Measurements from ENCODE around the gene INSIG1.

The INSIG1 gene

GRCh38 chr7:155300641-155301452, 3.2 kb downstream of the INSIG1 start:
- DNase-seq (ENCODE audit: low read depth in 2 of 2) = no peak

DNA sequence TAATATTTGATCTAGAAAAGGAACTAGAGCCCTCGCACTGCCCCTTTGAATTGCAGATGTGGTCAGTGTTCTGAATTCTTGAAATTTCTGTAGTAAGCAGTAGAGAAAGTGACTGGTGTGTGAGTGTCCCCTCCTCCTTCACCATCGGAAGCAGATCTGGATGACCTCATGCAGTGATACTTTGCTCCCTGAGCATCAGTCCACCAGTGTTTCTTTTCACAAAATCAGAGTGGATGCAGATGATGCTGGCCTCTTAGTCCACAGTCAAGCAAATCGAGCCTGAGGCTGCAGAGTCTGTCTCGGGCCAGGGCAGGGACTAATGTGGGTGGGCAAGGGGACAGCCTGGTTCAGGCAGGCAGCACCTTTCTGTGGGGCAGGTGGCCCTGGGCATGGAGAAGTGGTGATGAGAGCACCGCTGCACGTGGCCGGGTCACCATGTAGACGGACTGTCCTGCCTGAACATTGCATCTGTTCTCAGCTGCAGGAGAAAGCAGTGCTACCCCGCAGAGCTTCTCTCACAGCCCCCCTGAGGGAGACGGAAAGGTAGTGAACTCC, 5.4 kb downstream of the INSIG1 start:
- DNase-seq (ENCODE audit: low read depth in 2 of 2) = no peak

GRCh38 chr7:155303897-155304296, 6.2 kb downstream of the INSIG1 start:
- DNase-seq (ENCODE audit: low read depth in 2 of 2) = no peak

DNA sequence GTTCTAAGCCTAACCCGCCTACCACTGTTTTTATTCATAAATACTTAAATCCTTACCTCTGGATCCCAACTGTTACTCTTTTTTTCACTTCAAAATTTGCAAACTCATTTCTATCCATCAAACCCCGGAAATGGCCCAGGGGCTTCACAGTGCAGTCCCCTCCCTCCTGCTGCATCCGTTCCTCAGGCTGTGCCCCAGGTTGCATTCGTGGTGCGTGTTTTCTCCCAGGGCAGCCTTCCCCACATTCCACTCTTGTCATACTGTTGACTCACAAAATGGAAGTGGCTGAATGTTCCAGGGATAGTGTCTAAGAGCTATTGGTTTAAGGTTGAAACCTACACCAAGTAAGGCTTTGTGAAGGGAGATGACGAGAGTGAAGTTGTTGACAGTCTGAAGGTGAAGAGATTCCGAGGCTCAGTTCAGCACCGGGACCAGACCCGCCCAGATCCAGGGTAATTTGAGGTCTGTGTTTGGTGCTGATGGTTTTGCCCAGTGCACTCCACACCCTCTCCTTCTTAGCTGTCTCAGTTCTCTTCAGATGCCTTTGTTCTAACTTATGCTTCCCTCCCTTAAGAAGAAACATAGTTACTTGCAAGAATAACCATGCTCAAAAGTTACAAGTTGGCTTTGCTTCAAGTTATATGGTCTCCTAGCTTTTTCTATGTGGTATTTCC, 7.7 kb downstream of the INSIG1 start:
- DNase-seq (ENCODE audit: low read depth in 2 of 2) = no peak

- DNase-seq (ENCODE audit: low read depth in 2 of 2) = no peak
Observed at GRCh38 chr7:155306673-155307470, 9.2 kb downstream of the INSIG1 start.

- no peak for DNase-seq (ENCODE audit: low read depth in 2 of 2)
Observed at GRCh38 chr7:155308330-155309020, 10.8 kb downstream of the INSIG1 start.

GRCh38 chr7:155309021-155309338, 11.3 kb downstream of the INSIG1 start:
- DNase-seq (ENCODE audit: low read depth in 2 of 2) = no peak

DNA sequence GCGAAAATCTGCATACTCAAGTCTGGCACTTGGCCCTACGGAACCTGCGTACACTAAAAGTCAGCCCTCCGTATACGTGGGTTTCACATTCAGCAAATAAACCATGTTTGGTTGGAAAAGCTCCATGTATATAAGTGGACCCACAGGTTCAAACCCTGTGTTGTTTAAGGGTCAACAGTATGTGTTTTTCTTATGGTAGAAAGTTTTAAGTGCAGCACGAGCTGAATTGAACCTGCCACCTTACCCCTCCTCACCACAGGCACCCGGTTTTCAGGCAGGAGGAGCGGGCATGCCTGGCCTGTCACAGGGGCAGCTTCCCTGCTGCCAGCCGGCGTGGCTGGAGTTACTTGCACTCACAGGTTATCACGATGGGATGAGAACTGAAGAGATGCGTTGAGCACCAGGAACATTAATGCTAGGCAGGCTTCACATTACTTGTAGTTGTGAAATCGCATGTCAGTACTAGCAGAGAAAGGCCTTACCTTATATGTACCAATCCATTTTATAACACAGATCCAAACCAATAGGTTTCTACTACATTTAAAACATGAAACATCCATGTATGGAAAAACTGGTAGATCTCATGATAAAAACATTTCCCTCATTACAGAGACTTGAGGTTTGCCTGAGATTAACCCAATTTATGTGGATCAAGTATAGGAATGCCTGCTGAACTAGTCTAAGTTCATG, 12.9 kb downstream of the INSIG1 start:
- DNase-seq (ENCODE audit: low read depth in 2 of 2) = no peak

- DNase-seq (ENCODE audit: low read depth in 2 of 2) = no peak
Observed at GRCh38 chr7:155311826-155312537, 14.3 kb downstream of the INSIG1 start.

GRCh38 chr7:155312633-155313032, 15.0 kb downstream of the INSIG1 start:
- DNase-seq (ENCODE audit: low read depth in 2 of 2) = no peak

DNA sequence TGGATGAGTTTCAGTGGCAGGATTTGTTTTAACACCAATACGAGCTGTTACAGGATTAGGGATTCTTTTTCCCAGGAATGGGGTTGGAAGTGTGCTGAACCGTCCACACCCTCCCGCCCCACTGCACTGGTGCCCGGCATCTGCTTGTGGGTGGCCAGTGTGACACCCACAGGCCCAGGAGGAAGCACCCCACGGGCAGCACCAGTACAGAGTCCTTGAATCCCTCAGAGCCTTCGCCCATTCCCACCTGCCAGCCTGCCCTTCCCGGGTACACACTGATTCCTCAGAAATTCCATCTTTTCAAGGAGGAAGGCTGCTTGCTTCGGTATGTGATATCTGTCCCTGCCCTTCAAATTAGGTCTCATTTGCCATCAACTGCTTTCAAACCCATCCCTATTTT, 15.4 kb downstream of the INSIG1 start:
- no peak for DNase-seq (ENCODE audit: low read depth in 2 of 2)

- no peak for DNase-seq (ENCODE audit: low read depth in 2 of 2)
Observed at GRCh38 chr7:155315977-155316376, 18.3 kb downstream of the INSIG1 start.

DNA sequence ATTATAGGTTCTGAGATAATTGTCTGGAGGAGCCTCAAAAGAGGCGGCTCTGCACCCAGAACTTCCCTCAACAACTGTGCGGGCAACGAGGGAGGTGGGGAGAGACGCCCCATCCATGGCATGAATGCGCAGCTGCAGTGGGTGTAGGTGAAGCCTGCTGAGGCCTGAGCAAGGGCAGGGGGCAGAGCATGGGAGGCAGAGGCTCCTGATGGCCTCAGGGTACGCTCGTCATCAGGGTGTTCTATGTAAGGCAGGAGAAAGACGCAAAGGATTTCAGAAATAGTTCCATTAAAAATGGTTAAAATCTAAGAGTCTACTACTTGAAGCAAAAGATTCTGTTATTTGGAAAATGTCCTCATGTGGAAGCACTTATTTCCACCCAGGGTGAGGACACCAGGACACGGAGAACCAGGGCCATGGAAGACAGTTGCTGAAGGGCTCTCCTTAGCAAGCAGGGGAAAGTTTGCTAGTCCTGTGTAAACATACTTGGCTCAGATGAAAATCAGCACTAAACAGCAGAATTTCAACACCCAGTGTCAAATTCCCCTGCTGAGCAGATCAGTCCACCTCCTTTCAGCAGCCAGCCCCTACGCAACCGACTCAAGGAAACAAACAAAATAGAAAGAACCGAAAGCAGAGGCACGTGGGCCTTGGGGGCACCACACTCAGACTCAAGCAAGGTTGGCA, 18.9 kb downstream of the INSIG1 start:
- DNase-seq (ENCODE audit: low read depth in 2 of 2) = no peak

GRCh38 chr7:155317114-155317434, 19.4 kb downstream of the INSIG1 start:
- DNase-seq (ENCODE audit: low read depth in 2 of 2) = no peak

DNA sequence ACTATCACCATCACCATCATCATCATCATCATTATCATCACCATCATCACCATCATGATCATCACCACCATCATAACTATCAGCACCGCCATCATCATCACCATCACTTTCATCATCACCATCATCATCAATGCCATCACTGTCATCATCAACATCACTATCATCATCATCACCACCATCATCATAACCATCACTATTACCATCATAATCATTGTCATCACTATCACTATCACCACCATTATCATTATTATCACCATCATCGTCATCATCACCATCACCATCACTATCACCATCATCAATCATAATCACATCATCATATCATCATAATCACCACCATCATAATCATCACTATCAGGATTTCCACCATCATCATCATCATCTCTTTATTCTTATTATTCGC, 20.6 kb downstream of the INSIG1 start:
- no peak for DNase-seq (ENCODE audit: low read depth in 2 of 2)

GRCh38 chr7:155322530-155322929, 24.9 kb downstream of the INSIG1 start:
- no peak for DNase-seq (ENCODE audit: low read depth in 2 of 2)

DNA sequence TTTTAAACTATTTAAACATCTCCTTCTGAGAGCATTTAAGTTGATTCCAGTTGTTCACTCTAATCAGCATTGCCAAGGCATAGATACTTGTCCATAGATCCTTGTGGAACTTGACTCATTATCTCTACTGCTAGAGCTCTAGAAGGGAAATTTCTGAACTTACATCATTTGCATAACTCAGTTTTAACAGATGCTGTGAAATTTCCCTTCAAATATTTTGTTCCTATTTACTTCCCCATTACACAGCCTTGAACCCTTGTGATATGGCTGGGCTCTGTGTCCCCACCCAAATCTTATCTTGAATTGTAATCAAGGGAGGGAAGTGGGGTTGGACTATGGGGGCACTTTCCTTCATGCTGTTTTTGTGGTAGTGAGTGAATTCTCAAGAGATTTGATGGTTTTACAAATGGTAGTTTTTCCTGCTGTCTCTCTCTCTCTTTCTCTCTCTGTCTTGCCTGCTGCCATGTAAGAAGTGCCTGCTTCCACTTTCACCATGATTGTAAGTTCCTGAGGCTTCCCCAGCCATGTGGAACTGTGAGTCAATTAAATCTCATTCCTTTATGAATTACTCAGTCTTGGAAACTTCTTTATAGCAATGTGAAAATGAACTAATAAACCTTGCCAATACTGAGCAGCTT, 25.4 kb downstream of the INSIG1 start:
- no peak for DNase-seq (ENCODE audit: low read depth in 2 of 2)

- DNase-seq (ENCODE audit: low read depth in 2 of 2) = no peak
Observed at GRCh38 chr7:155324012-155324917, 26.6 kb downstream of the INSIG1 start.

DNA sequence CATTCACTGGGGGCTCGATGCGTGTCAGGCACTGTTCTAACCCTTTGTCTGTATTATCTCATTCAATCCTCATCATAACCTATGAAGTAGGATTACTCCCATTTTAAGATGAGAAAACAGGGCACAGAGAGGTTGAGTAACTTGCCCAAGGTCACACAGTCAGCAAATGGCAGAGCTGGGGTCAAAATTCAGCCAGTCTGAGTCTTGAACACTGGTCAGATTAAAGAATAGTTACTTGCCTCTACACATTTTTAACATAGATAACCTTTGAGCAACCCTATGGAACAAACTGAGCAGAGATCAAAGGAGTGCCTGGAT, 27.2 kb downstream of the INSIG1 start:
- DNase-seq (ENCODE audit: low read depth in 2 of 2) = no peak
